ENCODE measurements around the gene EPN3. TPM values are rescaled to one million over a fixed set of nuclear protein-coding genes. Genes with fewer than 3 reads are reported as not detected.

Gene EPN3
- not detected for total RNA-seq

DNA sequence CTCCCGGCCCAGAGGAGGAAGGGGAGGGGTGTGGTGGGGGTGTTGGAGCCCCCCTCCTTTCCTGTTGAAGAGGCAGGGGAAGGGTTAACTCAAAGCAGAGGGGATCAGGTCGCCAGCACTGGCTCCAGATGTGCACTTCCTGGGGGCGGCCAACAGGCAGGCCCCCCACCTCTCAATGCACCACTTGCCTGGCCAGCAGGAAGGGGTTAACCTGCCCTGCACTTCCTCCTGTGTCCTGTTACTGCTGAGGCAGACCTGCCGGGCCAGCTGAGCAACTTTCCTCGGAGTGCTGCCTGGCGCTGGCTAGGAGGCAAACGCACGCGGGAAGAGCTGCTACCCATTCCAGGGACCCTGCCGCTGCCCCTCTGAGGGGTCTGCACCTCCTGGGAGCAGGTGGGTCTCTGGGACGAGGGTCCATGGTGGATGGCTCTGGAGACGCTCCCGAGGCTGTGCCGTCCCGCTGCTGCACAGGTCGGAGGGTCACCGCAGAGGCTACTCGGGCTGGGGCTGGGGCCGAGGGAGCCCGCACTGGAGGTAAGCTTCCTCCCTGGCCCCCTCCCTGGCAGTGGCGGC is at the start of gene EPN3:
Gene EPN3 (plus strand): TSS at position 284 of the 573 bp plus-strand sequence. CDS start 3,822 bp downstream, outside the sequence.

DNA sequence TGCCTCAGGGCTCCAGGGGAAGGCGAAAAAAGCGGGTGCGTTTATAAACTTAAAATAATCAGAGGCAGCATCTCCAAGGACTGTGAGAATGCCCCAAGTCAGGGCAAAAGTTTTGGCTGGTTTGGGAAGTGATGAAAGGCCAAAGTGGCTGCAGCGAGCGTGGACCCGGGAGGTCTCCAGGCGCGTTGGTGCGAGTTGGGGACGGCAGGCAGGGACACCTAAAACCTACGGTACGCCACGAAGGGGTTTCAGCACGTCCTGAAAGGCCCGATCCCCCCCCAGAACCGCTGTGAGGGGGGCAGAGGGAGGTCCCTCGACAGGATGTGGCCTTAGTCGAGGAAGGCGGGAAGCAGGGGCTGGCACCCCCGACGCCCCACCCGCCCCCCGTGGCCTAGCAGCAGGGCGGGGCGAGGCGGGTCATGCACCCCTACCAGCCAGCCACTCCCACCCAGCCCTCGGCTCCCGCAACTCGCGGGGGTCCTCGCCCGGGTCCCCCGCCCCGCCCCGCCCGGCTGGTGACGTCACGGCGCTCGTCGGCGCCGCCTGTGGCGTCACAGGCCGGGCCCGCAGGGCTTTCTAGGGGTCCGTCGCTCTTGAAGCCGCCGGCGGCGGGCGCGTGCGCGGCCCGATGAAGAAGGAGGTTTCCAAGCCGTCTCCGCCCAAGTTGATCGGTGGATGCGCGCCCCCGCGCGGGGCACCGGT is 24.5 kb upstream of the EPN3 start, which contains the start of gene MYCBPAP:
Gene MYCBPAP (plus strand): TSS at position 569 of the 702 bp plus-strand sequence. CDS start 236 bp downstream, outside the sequence.

GRCh38 chr17:50547035-50547735 is 14.7 kb downstream of the EPN3 start, which contains the start of gene SPATA20:
SPATA20 (plus strand) TSS chr17:50547174; CDS start chr17:50547209, 35 bp downstream.

DNA sequence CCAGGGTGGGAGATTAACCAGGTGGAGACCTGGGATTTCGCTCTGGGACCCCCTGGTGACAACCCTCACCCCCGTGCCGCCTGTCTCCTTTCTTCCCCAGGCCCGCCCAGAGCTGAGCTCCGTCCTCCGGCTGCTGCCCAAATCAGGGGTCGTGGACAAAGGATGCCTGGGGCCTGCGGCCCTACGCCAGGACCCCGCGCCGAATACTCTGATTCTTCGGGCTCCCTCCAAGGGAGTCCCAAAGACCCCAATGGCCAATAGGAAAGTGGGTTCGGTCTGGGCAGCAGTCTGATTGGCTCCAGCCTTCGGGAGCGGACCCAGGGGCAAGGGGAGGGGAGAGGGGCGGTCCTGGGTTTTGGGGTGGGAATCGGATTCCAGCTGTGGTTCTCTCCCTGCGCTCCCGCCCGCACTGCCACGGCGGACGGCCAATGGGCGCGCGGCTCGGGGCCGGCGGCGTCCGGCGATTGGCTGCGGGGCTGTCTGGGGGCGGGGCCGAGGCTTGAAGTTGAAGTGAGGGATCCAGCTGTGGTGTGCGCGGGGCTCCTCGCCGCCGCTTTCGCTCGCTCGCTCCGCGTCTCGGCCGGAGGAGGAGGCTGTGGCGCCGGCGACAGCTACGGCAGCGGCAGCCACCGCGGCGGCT is 27.8 kb downstream of the EPN3 start, which contains the start of gene CACNA1G:
Gene CACNA1G (plus strand): TSS at position 531 of the 640 bp plus-strand sequence. CDS start 745 bp downstream, outside the sequence.

Other genes with a start within 250 kb of the EPN3 start
- 10 to 100 TPM; 29.6 to 37.0 TPM for gene XYLT2, start 186.6 kb upstream of the EPN3 start, total RNA-seq
- 10 to 100 TPM; 76.9 to 85.0 TPM for gene MRPL27, start 159.6 kb upstream of the EPN3 start, total RNA-seq
- 10 to 100 TPM in 1 of 2 donors, 1 to 10 TPM in 1; 5.5 to 15.7 TPM for gene EME1, start 159.5 kb upstream of the EPN3 start, total RNA-seq
- gene LRRC59, start 135.2 kb upstream of the EPN3 start, total RNA-seq: 100 to 1,000 TPM in 1 of 2 donors, 10 to 100 TPM in 1; 82.6 to 177 TPM
- 10 to 100 TPM; 20.3 to 22.4 TPM for gene ACSF2, start 106.5 kb upstream of the EPN3 start, total RNA-seq
- not detected for gene CHAD, start 63.9 kb upstream of the EPN3 start, total RNA-seq
- 10 to 100 TPM; 21.6 to 29.6 TPM for gene RSAD1, start 53.9 kb upstream of the EPN3 start, total RNA-seq
- under 1 TPM in 1 of 2 donors, not detected in 1; 0.34 TPM for gene MYCBPAP, start 24.3 kb upstream of the EPN3 start, total RNA-seq
- 10 to 100 TPM; 19.0 to 66.1 TPM for gene SPATA20, start 14.4 kb downstream of the EPN3 start, total RNA-seq
- under 1 TPM in 1 of 2 donors, not detected in 1; under 0.01 TPM for gene CACNA1G, start 28.0 kb downstream of the EPN3 start, total RNA-seq
- under 1 TPM in 1 of 2 donors, not detected in 1; 0.67 TPM for gene ABCC3, start 102.1 kb downstream of the EPN3 start, total RNA-seq
- gene ANKRD40, start 175.2 kb downstream of the EPN3 start, total RNA-seq: 10 to 100 TPM; 47.1 to 49.3 TPM
- gene LUC7L3, start 186.9 kb downstream of the EPN3 start, total RNA-seq: 10 to 100 TPM; 13.7 to 18.9 TPM
- gene ANKRD40CL, start 234.8 kb downstream of the EPN3 start, total RNA-seq: not detected

Measured in melanocyte of skin (primary cell).